Naive thymus-derived CD4-positive, alpha-beta T cell (primary cell): ENCODE results near the gene SCN8A. TPM values are rescaled to one million over a fixed set of nuclear protein-coding genes. Genes with fewer than 3 reads are reported as not detected.

ENCODE experiments used
- ATAC-seq: fragments of 150-1000 bp; cut with Tn5 transposase; 2 replicates; pipeline ENCODE4 v1.10.0; 2021; ENCODE audit warnings: mild to moderate bottlenecking, moderate library complexity
- CTCF ChIA-PET: fragments of 350-600 bp; sonication (Branson Sonifier 250); formaldehyde crosslinking; loops from one replicate; lab custom pipeline; 2021; ENCODE audit warnings: antibody characterized with exemption; lab: Charles Lee
- POLR2A ChIA-PET: fragments of 350-600 bp; sonication (Branson Sonifier 250); formaldehyde crosslinking; loops from one replicate; lab custom pipeline; 2021; ENCODE audit warnings: antibody characterized with exemption, inconsistent platforms; lab: Charles Lee
- DNase-seq, 9 donors: peaks; one replicate each; pipeline versions ENCODE4 v3.0.0 to v3.0.0-alpha.2; 2020 to 2022; ENCODE audit warnings: mixed read lengths in 1 of 9
- H3K27ac ChIP-seq: one replicate; pipeline ENCODE4 v1.7.0; 2013; ENCODE audit warnings: mild to moderate bottlenecking, low read depth, low read length, moderate library complexity
- H3K27me3 ChIP-seq, 2 donors: one replicate each; pipeline ENCODE4 v1.7.0; 2013; ENCODE audit warnings: low read length in 2 of 2, mild to moderate bottlenecking in 2 of 2, moderate library complexity in 2 of 2; ENCODE audit not compliant: control insufficient read depth in 2 of 2, insufficient read depth in 2 of 2
- H3K36me3 ChIP-seq, 3 experiments: 1 replicate in 2 of 3; 2 replicates in 1 of 3; pipeline ENCODE4 v1.7.0; 2013; ENCODE audit warnings: low read length in 3 of 3, mild to moderate bottlenecking in 3 of 3, moderate library complexity in 1 of 3; ENCODE audit not compliant: insufficient read depth in 3 of 3, control insufficient read depth in 2 of 3
- H3K4me1 ChIP-seq, 2 donors: one replicate each; pipeline ENCODE4 v1.7.0; 2013; ENCODE audit warnings: low read length in 2 of 2, mild to moderate bottlenecking in 2 of 2, moderate library complexity in 1 of 2; ENCODE audit not compliant: control insufficient read depth in 2 of 2, insufficient read depth in 2 of 2
- H3K4me3 ChIP-seq: 2 replicates; pipeline ENCODE4 v1.7.0; 2013; ENCODE audit warnings: mild to moderate bottlenecking, low read length
- H3K9me3 ChIP-seq, 3 experiments: 1 replicate in 2 of 3; 2 replicates in 1 of 3; pipeline ENCODE4 v1.7.0; 2013; ENCODE audit warnings: low read length in 3 of 3; ENCODE audit not compliant: control insufficient read depth in 2 of 3
- H3K27ac Mint-ChIP-seq, 9 donors: one replicate each; pipeline ENCODE4 v1.8.0; 2020 to 2022; ENCODE audit warnings: mixed read lengths in 9 of 9, mild to moderate bottlenecking in 8 of 9, moderate library complexity in 5 of 9, inconsistent platforms in 2 of 9
- H3K27me3 Mint-ChIP-seq, 5 donors: one replicate each; pipeline ENCODE4 v1.8.0; 2021 to 2022; ENCODE audit warnings: mixed read lengths in 5 of 5, mild to moderate bottlenecking in 1 of 5
- H3K36me3 Mint-ChIP-seq, 5 donors: one replicate each; pipeline ENCODE4 v1.8.0; 2020 to 2022; ENCODE audit warnings: mixed read lengths in 5 of 5, mild to moderate bottlenecking in 3 of 5, inconsistent platforms in 1 of 5
- H3K4me1 Mint-ChIP-seq, 7 donors: one replicate each; pipeline ENCODE4 v1.8.0; 2020 to 2022; ENCODE audit warnings: mixed read lengths in 7 of 7, mild to moderate bottlenecking in 3 of 7, inconsistent platforms in 1 of 7
- H3K4me3 Mint-ChIP-seq, 10 donors: one replicate each; pipeline ENCODE4 v1.8.0; 2020 to 2022; ENCODE audit warnings: mild to moderate bottlenecking in 10 of 10, mixed read lengths in 10 of 10, moderate library complexity in 6 of 10, inconsistent platforms in 2 of 10
- H3K9me3 Mint-ChIP-seq, 11 donors: one replicate each; pipeline ENCODE4 v1.8.0; 2020 to 2022; ENCODE audit warnings: mixed read lengths in 11 of 11, mild to moderate bottlenecking in 4 of 11, inconsistent platforms in 1 of 11, moderate library complexity in 1 of 11
- intact Hi-C, 2 donors: fragments of 100-400 bp; cut with micrococcal nuclease; formaldehyde crosslinking; loops; one replicate each; pipeline ENCODE4 v1.15.1; 2023
- polyA plus RNA-seq, 2 donors: library from polyadenylated mRNA; unstranded; fragments of 300-500 nt; fragmentation: Illumina TruSeq; gene quantifications; one replicate each; pipeline ENCODE4 v1.2.3, GENCODE V29; 2021
- total RNA-seq, 6 experiments: library from RNA in 5 of 6; stranded (reverse) in 5 of 6; gene quantifications; 1 replicate in 5 of 6; 2 replicates in 1 of 6; pipeline ENCODE4 v1.2.3 and lab custom pipeline; 2021 to 2026

Gene SCN8A
- total and polyA plus RNA-seq, 7 experiments from 2014 or later: 0.01 to 1.1 (median 0.33) TPM

- Mint-ChIP-seq H3K4me1 (no peaks in the 10 kb centered on the region), H3K27me3 (peaks cover 20 to 43% (median 33%) of the 10 kb centered on the region in 5 donors), H3K9me3 (peaks cover 0 to 8% (median 3%) of the 10 kb centered on the region in 11 donors), H3K27ac (no peak overlapping the region), H3K36me3 (peaks cover 0 to 5% (median 0%) of the 10 kb centered on the region in 5 donors), H3K4me3 (no peak overlapping the region)
- H3K4me3 ChIP-seq: no peak overlapping the region
- no peaks in the 10 kb centered on the region for H3K9me3 ChIP-seq
- H3K27me3 ChIP-seq: no peaks in the 10 kb centered on the region
- no peak overlapping the region for H3K27ac ChIP-seq
- ATAC-seq (no peak), DNase-seq (no peak)
- ChIA-PET POLR2A (no interaction called here), CTCF (no interaction called here)
- no peaks in the 10 kb centered on the region for H3K4me1 ChIP-seq
- intact Hi-C loops: no loop called here
- H3K36me3 ChIP-seq: no peaks in the 10 kb centered on the region
Observed at GRCh38 chr12:51579321-51579850, 11.6 kb upstream of the SCN8A start.

DNA sequence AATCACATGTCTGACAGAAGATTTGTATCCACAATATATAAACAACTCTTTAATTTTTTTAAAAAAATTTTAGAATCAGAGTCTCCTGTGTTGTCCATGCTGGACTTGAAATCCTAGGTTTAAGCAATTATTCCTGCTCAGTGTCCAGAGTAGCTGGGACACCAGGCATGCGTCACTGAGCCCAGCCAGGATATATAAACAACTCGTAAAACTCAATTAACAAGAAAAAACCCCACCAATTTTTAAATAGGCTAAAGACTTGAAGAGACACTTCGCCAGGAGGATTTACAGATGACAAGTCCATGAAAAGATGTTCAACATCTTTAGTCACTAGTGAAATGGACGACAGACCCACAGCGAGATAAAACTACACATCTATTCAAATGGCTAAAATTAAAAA lies 2.0 kb upstream of the SCN8A start:
- Histone ChIP-seq H3K4me1 (peaks cover 6 to 9% of the 10 kb centered on the region in 2 donors), H3K27me3 (peaks cover 0 to 12% of the 10 kb centered on the region in 2 donors), H3K27ac (no peak overlapping the region), H3K36me3 (no peaks in the 10 kb centered on the region), H3K4me3 (no peak overlapping the region), H3K9me3 (no peaks in the 10 kb centered on the region)
- ChIA-PET CTCF (no interaction called here), POLR2A (no interaction called here)
- H3K4me1 Mint-ChIP-seq: peaks cover 9 to 24% (median 20%) of the 10 kb centered on the region in 7 donors
- ATAC-seq: no peak
- H3K27me3 Mint-ChIP-seq: peaks cover 68 to 79% (median 71%) of the 10 kb centered on the region in 5 donors
- H3K36me3 Mint-ChIP-seq: peaks cover 0 to 4% (median 0%) of the 10 kb centered on the region in 5 donors
- peak overlapping the region in 4 of 10 donors; percentile 2 to 96 (median 56) for H3K4me3 Mint-ChIP-seq
- H3K27ac Mint-ChIP-seq: no peak overlapping the region
- DNase-seq: no peak
- H3K9me3 Mint-ChIP-seq: peaks cover 0 to 3% (median 0%) of the 10 kb centered on the region in 11 donors
- intact Hi-C loops: no loop called here

DNA sequence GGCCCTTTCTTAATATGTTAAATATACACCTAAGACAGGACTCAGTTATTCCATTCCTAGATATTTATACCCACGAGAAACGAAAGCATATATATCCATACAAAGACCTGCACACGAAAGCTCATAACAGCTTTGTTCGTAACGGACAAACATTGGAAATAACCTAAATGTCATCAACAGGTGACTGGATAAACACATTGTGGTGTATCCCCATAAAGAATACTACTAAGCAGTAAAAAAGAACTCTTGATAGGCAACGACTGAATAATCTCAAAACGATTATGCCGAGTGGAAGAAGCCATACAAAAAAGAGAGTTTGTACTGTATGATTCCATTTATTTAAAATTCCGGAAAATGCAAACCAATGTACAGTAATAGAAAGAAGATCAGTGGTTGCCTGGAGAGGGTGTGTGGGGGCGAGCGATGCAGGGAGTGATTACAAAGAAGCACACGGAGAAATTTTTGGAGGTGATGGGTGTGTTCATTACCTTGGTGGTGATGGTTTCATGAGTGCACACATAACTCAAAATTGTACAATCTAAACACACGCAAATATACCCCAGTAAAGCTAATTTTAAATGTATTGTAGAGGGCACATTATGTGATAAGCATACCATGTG lies 1.4 kb upstream of the SCN8A start:
- Mint-ChIP-seq H3K4me1 (peaks cover 9 to 24% (median 20%) of the 10 kb centered on the region in 7 donors), H3K27me3 (peaks cover 62 to 74% (median 68%) of the 10 kb centered on the region in 5 donors), H3K36me3 (peaks cover 0 to 4% (median 0%) of the 10 kb centered on the region in 5 donors), H3K9me3 (peaks cover 0 to 3% (median 0%) of the 10 kb centered on the region in 11 donors), H3K27ac (peak overlapping the region in 2 of 9 donors; percentile 32 to 33), H3K4me3 (peak overlapping the region; percentile 78 to 96 (median 86))
- ChIA-PET CTCF (interaction anchor here (0.5 to 0.6 kb wide), 2 partner anchors 14 to 134 kb away, joined by 3 read pairs; no protein-coding TSS in a partner anchor), POLR2A (interaction anchor here (0.7 kb wide), 1 partner anchor 206 kb away, joined by 3 read pairs; no protein-coding TSS in a partner anchor)
- DNase-seq: no peak
- peaks cover 6 to 9% of the 10 kb centered on the region in 2 donors for H3K4me1 ChIP-seq
- no peaks in the 10 kb centered on the region for H3K9me3 ChIP-seq
- H3K36me3 ChIP-seq: no peaks in the 10 kb centered on the region
- intact Hi-C loops: loop anchor here (2.0 to 5.0 kb wide), 2 partner anchors 169 to 233 kb away; no protein-coding TSS in a partner anchor
- no peak overlapping the region for H3K4me3 ChIP-seq
- H3K27me3 ChIP-seq: peaks cover 0 to 12% of the 10 kb centered on the region in 2 donors
- H3K27ac ChIP-seq: no peak overlapping the region
- ATAC-seq: no peak

- CTCF ChIA-PET: no interaction called here
- Histone ChIP-seq H3K27me3 (peaks cover 0 to 12% of the 10 kb centered on the region in 2 donors), H3K27ac (no peak overlapping the region), H3K9me3 (no peaks in the 10 kb centered on the region), H3K36me3 (no peaks in the 10 kb centered on the region), H3K4me3 (peak overlapping the region; percentile 60), H3K4me1 (peaks cover 6 to 9% of the 10 kb centered on the region in 2 donors)
- Mint-ChIP-seq H3K4me3 (peak overlapping the region; percentile 78 to 96 (median 86)), H3K36me3 (peaks cover 0 to 4% (median 0%) of the 10 kb centered on the region in 5 donors), H3K27ac (peak overlapping the region in 4 of 9 donors; percentile 2 to 39 (median 32)), H3K4me1 (peaks cover 9 to 24% (median 20%) of the 10 kb centered on the region in 7 donors), H3K27me3 (peaks cover 62 to 70% (median 66%) of the 10 kb centered on the region in 5 donors), H3K9me3 (peaks cover 0 to 3% (median 0%) of the 10 kb centered on the region in 11 donors)
- peak; percentile 95 for ATAC-seq
- POLR2A ChIA-PET: interaction anchor here (0.7 kb wide), 1 partner anchor 207 kb away, joined by 3 read pairs; no protein-coding TSS in a partner anchor
- DNase-seq: peak; percentile 53 to 84 (median 72)
- intact Hi-C loops: loop anchor here (2.0 to 5.0 kb wide), 2 partner anchors 170 to 232 kb away; no protein-coding TSS in a partner anchor
Observed at GRCh38 chr12:51590347-51591015, 552 bp upstream of the SCN8A start.

DNA sequence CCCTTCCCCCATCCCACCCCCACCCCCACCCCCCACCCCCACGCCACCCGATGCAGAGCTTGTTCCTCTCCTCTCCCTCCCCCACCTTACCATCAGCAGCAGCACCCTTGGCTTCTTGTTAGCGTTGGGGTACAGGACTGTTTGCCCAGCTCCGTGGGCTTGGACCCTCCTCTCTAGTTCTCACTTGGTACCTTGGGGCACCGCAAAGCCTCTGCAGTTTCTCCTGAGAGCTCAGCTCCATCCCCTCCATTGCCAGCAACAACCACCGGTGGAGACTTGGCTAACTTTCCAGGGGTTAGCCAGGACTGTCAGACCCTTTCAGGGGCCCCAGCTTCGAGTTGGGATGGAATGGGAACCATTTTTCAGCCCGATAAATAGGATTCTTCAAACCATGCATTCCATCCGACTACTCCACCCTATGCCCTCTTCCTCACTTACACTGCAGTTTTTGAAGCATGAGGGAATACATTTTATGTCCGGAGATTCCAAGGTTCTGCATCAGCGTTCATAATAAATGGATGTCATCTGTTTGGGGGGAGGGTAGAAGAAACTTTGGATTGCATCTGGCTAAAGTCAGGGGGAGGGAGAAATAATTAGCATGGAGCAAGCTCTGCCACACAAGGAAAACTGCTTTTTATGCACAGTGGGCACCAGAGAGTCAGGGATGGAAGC lies 1.1 kb downstream of the SCN8A start:
- POLR2A ChIA-PET: interaction anchor here (0.7 kb wide), 1 partner anchor 173 kb away, joined by 3 read pairs; no protein-coding TSS in a partner anchor
- H3K27me3 ChIP-seq: peaks cover 0 to 12% of the 10 kb centered on the region in 2 donors

More for the DNA sequence above, 1.1 kb downstream of the SCN8A start:
- CTCF ChIA-PET: no interaction called here
- Mint-ChIP-seq H3K9me3 (peaks cover 0 to 1% (median 0%) of the 10 kb centered on the region in 11 donors), H3K27ac (peak overlapping the region in 1 of 9 donors; percentile 54), H3K27me3 (peaks cover 61 to 73% (median 70%) of the 10 kb centered on the region in 5 donors), H3K4me1 (peaks cover 9 to 24% (median 20%) of the 10 kb centered on the region in 7 donors), H3K4me3 (peak overlapping the region; percentile 59 to 89 (median 82)), H3K36me3 (peaks cover 0 to 2% (median 0%) of the 10 kb centered on the region in 5 donors)
- no peak for DNase-seq
- no peak for ATAC-seq
- H3K27ac ChIP-seq: no peak overlapping the region
- H3K9me3 ChIP-seq: no peaks in the 10 kb centered on the region
- H3K36me3 ChIP-seq: no peaks in the 10 kb centered on the region
- no peak overlapping the region for H3K4me3 ChIP-seq
- peaks cover 6 to 9% of the 10 kb centered on the region in 2 donors for H3K4me1 ChIP-seq
- intact Hi-C loops: loop anchor here in 1 of 2 donors (5.0 kb wide), 1 partner anchor 230 kb away; no protein-coding TSS in a partner anchor
